Cardiac fibroblast (primary cell): ENCODE data around the gene NXPH2.

ENCODE experiments used
- DNase-seq, 2 donors: peaks; one replicate each; pipeline versions ENCODE4 v3.0.0 to v3.0.0-alpha.2; 2010; ENCODE audit warnings: low read depth in 2 of 2
- H3K4me3 ChIP-seq, 2 donors: replicated peaks in 1 of 2; 1 replicate in 1 of 2; 2 replicates in 1 of 2; pipeline ENCODE4 v1.5.1; 2011; ENCODE audit warnings: low read depth in 2 of 2, low read length in 2 of 2, mild to moderate bottlenecking in 2 of 2, moderate library complexity in 1 of 2
- TF ChIP-seq, protein P1 (sequence below): IDR thresholded peaks from one replicate; pipeline ENCODE4 v1.5.1; 2011; ENCODE audit warnings: low read depth, mild to moderate bottlenecking, low read length, inconsistent platforms

Gene NXPH2

DNA sequence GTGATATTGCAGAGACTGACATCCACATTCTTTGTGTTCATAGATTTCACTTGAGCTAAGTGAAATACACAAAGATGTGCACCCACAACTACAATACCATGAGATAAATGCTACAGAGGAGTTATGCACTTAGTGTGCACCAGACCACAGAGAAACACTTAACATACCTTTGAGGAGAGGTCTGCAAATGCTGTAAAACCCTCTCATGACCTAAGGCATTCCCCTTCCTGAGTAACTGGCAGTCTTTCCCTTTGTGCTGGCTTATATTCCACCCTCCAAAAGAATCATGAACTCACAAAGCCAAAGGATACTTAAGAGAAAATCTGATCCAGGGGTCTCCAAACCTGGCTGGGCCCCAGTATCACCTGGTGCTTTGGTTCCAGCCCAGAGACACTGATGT is 16.2 kb downstream of the NXPH2 start:
- DNase-seq: no peak
- TF ChIP-seq, protein P1, sequence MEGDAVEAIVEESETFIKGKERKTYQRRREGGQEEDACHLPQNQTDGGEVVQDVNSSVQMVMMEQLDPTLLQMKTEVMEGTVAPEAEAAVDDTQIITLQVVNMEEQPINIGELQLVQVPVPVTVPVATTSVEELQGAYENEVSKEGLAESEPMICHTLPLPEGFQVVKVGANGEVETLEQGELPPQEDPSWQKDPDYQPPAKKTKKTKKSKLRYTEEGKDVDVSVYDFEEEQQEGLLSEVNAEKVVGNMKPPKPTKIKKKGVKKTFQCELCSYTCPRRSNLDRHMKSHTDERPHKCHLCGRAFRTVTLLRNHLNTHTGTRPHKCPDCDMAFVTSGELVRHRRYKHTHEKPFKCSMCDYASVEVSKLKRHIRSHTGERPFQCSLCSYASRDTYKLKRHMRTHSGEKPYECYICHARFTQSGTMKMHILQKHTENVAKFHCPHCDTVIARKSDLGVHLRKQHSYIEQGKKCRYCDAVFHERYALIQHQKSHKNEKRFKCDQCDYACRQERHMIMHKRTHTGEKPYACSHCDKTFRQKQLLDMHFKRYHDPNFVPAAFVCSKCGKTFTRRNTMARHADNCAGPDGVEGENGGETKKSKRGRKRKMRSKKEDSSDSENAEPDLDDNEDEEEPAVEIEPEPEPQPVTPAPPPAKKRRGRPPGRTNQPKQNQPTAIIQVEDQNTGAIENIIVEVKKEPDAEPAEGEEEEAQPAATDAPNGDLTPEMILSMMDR: no peak
- no peak overlapping the region for H3K4me3 ChIP-seq

DNA sequence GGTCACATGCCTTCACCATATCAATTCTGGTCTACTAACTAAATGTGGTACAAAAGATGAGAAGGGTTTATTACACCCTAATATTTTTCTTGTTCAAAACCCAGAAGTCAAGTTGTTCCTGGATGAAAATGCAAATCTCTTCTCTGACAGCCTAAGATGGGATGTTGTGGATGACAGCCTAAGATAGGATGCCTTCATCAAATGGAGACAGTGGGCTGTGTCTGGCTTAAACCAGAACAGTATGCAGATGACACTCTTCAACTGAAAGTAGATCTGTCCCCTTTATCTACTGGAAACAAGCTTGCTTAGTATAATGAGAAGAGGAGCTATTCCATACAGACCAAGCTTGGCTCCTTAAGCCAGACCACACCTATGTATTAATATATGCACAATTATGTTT is 17.7 kb downstream of the NXPH2 start:
- H3K4me3 ChIP-seq: no peak overlapping the region
- TF ChIP-seq, protein P1: no peak
- DNase-seq: no peak

DNA sequence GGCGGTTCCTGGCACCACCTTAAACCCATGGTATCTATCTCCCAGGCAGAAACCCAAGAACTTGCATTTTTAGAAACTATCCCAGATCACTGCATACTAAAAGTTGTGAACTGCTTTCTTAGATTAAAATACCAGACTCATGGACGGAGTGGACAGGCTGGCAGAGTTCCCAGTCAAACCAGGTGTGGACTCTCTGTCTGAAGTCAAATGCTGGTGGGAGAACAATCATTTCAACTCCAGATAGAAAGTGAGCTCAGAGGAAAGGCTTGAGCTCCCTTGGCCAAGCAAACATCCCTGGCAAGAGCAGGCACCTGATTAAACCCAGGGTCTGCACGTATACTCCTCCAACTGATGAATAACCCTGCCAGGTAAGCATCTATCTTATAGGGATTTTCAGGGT is 19.5 kb downstream of the NXPH2 start:
- H3K4me3 ChIP-seq: no peak overlapping the region
- DNase-seq: no peak
- TF ChIP-seq, protein P1: no peak

DNA sequence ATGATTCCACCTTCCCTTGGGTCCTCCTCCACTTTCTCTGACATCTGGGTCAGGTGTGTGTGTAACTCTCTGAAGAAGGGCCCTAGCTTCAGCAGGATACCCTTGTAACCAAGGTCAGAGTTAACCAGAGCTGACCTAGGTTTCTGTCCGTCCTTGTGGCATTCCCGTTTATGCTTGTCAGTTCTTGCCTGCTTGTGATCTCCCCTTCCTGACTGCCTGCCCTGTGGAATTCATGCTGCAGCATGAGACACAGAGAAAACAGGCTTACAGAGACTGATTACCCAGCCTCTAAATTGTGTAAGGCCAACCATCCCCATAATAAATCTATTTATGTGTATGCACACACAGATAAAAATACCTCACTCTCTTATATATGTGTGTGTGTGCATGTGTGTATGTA is 22.8 kb downstream of the NXPH2 start:
- no peak for DNase-seq
- TF ChIP-seq, protein P1: no peak
- H3K4me3 ChIP-seq: no peak overlapping the region

DNA sequence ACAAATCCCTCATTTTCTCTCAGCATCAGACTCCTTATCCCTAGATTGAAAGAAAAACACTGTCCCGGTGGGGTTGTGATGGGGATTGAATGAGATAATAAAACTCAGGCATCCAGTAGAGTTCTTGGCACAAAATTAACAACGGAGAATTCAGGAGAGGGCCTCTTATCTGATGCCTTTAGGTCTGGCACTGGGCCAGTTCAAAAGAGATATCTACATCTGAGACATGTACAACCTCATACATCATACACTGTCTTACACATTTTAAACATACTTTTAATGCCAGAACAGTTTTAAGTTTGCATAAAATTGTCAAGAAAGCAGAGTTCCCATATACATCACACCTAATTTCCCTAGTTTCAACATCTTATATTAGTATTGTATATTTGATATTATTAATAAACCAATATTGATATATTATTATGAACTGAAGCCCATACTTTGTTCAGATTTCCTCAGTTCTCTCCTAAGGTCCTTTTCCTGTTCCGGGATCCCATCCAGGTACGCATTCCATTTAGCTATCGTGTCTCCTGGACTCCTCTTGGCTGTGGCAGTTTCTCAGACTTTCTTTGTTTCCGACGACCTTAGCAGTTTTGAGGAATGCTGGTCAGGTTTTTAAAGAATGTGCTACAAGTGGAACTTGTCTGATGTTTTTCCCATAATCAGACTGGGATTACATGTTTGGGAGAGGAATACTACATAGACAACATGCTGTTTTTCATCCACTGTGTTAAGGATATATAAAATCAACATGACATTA is 27.8 kb downstream of the NXPH2 start:
- H3K4me3 ChIP-seq: no peak overlapping the region
- DNase-seq: peak; percentile 8 to 38
- TF ChIP-seq, protein P1: no peak

DNA sequence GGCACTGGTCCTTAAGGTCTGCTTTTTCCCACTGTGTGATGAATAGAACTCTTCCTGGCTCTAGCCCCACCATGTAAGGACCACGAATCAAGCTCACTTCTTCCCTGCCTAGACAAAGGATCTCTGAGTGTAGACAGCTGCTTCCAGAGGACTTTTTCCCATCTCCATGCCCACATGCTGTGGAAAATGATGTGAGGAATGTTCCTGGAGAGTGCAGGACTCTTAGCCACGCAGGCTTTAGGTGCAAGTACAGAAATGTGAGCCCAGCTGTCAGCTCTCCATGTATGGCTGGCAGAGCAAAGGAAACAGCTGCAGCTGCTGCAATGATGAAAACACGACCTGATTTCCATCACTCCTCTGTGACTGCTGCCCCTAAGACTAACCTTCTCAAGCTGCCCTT is 35.5 kb downstream of the NXPH2 start:
- H3K4me3 ChIP-seq: no peak overlapping the region
- TF ChIP-seq, protein P1: no peak
- DNase-seq: no peak
